H1 (cell line): ENCODE results near the gene NR2F1-AS1. TPM values are rescaled to one million over a fixed set of nuclear protein-coding genes. Genes with fewer than 3 reads are reported as not detected.

Experiments
- CHD2 ChIP-seq: IDR thresholded peaks from 2 replicates; pipeline ENCODE4 v1.6.1; 2012; ENCODE audit warnings: low read length, improper control_type of control experiment
- FOSL1 ChIP-seq: IDR thresholded peaks from 2 replicates; pipeline ENCODE4 v1.6.1; 2011; ENCODE audit warnings: mild to moderate bottlenecking, low read depth, low read length, moderate library complexity; ENCODE audit not compliant: insufficient read depth
- JUN ChIP-seq: IDR thresholded peaks from 2 replicates; pipeline ENCODE4 v1.6.1; 2011; ENCODE audit warnings: low read depth, mild to moderate bottlenecking, improper control_type of control experiment, low read length
- RAD21 ChIP-seq, 2 experiments: IDR thresholded peaks in 1 of 2; conservative IDR thresholded peaks in 1 of 2; 2 replicates each; pipeline ENCODE4 v1.6.1; 2011; ENCODE audit warnings: low read depth in 2 of 2, low read length in 2 of 2, improper control_type of control experiment in 1 of 2, inconsistent platforms in 1 of 2, mild to moderate bottlenecking in 1 of 2, moderate library complexity in 1 of 2
- SIX5 ChIP-seq: IDR thresholded peaks from 2 replicates; pipeline ENCODE4 v1.6.1; 2011; ENCODE audit warnings: mild to moderate bottlenecking, low read depth, low read length
- polyA plus RNA-seq, 7 experiments: library from polyadenylated mRNA; depleted of rRNA in 3 of 7; stranded (reverse) in 5 of 7; unstranded in 2 of 7; fragments of >200 nt in 5 of 7; fragments of 200-250 nt in 2 of 7; gene quantifications; 1 replicate in 5 of 7; 2 replicates in 1 of 7; 4 replicates in 1 of 7; pipeline versions ENCODE4 v1.2.1 to v1.2.3, GENCODE V29; 2011 to 2013; ENCODE audit warnings: missing spikeins in 2 of 7, mixed read lengths in 2 of 7
- total RNA-seq: library from RNA; stranded (reverse); fragmentation: NEBNext Ultra II Directional; extraction: Animal tissue kit (Norgen Biotek cat#: 25700); gene quantifications from 2 replicates; pipeline ENCODE4 v1.2.1, GENCODE V29; 2021

The NR2F1-AS1 gene
- total and polyA plus RNA-seq, 2 of the 8 experiments (the other 6 are each of a cell fraction or from before 2014, with no cell fraction given): 1.6 to 5.6 TPM

DNA sequence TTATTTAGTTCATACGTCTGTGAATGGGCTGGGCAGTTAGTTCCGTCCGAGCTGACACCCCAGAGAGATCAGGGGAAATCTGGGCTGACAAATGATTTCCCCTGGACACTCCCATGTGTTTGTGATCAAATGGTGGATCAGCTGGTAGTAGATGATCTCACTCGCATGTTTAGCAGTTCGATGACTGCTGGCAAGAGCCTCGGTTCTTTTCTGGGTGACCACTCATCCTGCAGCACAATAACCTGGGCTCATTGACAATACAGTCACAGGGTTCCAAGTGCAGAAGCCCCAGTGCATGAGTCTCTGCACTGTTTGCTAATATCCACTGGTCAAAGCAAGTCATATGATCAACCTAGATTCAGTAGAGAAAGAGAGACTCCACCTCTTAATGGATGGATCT is 155.9 kb downstream of the NR2F1-AS1 start (continued):
- TF ChIP-seq CHD2: no peak
- TF ChIP-seq SIX5: no peak
- no peak for TF ChIP-seq FOSL1
- TF ChIP-seq JUN: no peak
- no peak for TF ChIP-seq RAD21 (IDR thresholded peaks at IDR 0.05 in 1 of 2, conservative IDR thresholded peaks at IDR 0.05 in 1 of 2; ENCODE audit: low read depth in 2 of 2, low read length in 2 of 2)
